Lower lobe of right lung (tissue), 2 donors: ENCODE data around the gene ARID3A. TPM values are rescaled to one million over a fixed set of nuclear protein-coding genes. Genes with fewer than 3 reads are reported as not detected.

Experiments used
- ATAC-seq, 2 donors: fragments of 200-7000 bp; cut with Tn5 transposase; one replicate each; pipeline ENCODE4 v1.9.1; 2020 to 2022; ENCODE audit warnings: mild to moderate bottlenecking in 2 of 2, moderate library complexity in 2 of 2
- DNase-seq: peaks from one replicate; pipeline ENCODE4 v3.0.0-alpha.2; 2020
- H3K27ac ChIP-seq: fragments of 200-600 bp; one replicate; pipeline ENCODE4 v1.8.0; 2022
- H3K27me3 ChIP-seq: fragments of 200-600 bp; one replicate; pipeline ENCODE4 v1.8.0; 2022; ENCODE audit warnings: low read depth
- H3K36me3 ChIP-seq: fragments of 200-600 bp; one replicate; pipeline ENCODE4 v1.8.0; 2022; ENCODE audit warnings: mild to moderate bottlenecking
- H3K4me1 ChIP-seq: fragments of 200-600 bp; one replicate; pipeline ENCODE4 v1.8.0; 2022
- H3K4me3 ChIP-seq: fragments of 200-600 bp; one replicate; pipeline ENCODE4 v1.8.0; 2022; ENCODE audit warnings: mild to moderate bottlenecking
- H3K9me3 ChIP-seq: fragments of 200-600 bp; one replicate; pipeline ENCODE4 v1.8.0; 2022
- CTCF ChIP-seq: fragments of 200-600 bp; IDR thresholded peaks from one replicate; pipeline ENCODE4 v1.8.0; 2022; ENCODE audit warnings: antibody characterized with exemption, mild to moderate bottlenecking
- intact Hi-C: fragments of 100-400 bp; cut with DNase I; formaldehyde crosslinking; loops from one replicate; pipeline ENCODE4 v1.11.0; 2022
- total RNA-seq: library from RNA; stranded (reverse); fragmentation: NEBNext Ultra II Directional; extraction: Animal tissue kit (Norgen Biotek cat#: 25700); gene quantifications from one replicate; pipeline ENCODE4 v1.2.1, GENCODE V29; 2021
- donor health status: DM: no; HTN: yes; CAD: no; lungs with severe emphysema.

ARID3A gene
- total RNA-seq, 1 donor from 2014 or later: 16.9 TPM

GRCh38 chr19:1001538-1002166 is 75.8 kb downstream of the ARID3A start:
- Histone ChIP-seq H3K27me3 (peaks cover 63% of the 10 kb centered on the region), H3K9me3 (no peaks in the 10 kb centered on the region), H3K4me3 (no peak overlapping the region), H3K27ac (no peak overlapping the region), H3K36me3 (no peaks in the 10 kb centered on the region), H3K4me1 (peaks cover 14% of the 10 kb centered on the region)
- intact Hi-C loops: no loop called here
- TF ChIP-seq CTCF: peak; percentile 95
- ATAC-seq (peak; percentile 79), DNase-seq (peak; percentile 83)

- peaks cover 53% of the 10 kb centered on the region for H3K27me3 ChIP-seq
Measured at GRCh38 chr19:1002600-1002999, 76.8 kb downstream of the ARID3A start.

GRCh38 chr19:1003283-1003682 is 77.4 kb downstream of the ARID3A start:
- ATAC-seq: no peak
- intact Hi-C loops: no loop called here
- Histone ChIP-seq H3K4me3 (no peak overlapping the region), H3K4me1 (peaks cover 14% of the 10 kb centered on the region), H3K9me3 (no peaks in the 10 kb centered on the region), H3K36me3 (no peaks in the 10 kb centered on the region), H3K27ac (no peak overlapping the region), H3K27me3 (peaks cover 46% of the 10 kb centered on the region)
- DNase-seq: no peak
- no peak for TF ChIP-seq CTCF

More at GRCh38 chr19:1002600-1002999, 76.8 kb downstream of the ARID3A start:
- DNase-seq (no peak), ATAC-seq (no peak)
- Histone ChIP-seq H3K27ac (no peak overlapping the region), H3K4me3 (no peak overlapping the region), H3K4me1 (peaks cover 14% of the 10 kb centered on the region), H3K36me3 (no peaks in the 10 kb centered on the region), H3K9me3 (no peaks in the 10 kb centered on the region)
- no peak for TF ChIP-seq CTCF
- intact Hi-C loops: no loop called here

GRCh38 chr19:1004204-1004802 is 78.5 kb downstream of the ARID3A start:
- ATAC-seq: no peak

More at GRCh38 chr19:1004204-1004802, 78.5 kb downstream of the ARID3A start:
- H3K4me1 ChIP-seq: peaks cover 14% of the 10 kb centered on the region
- TF ChIP-seq CTCF: no peak
- no peak for DNase-seq
- intact Hi-C loops: no loop called here
- no peak overlapping the region for H3K27ac ChIP-seq
- H3K9me3 ChIP-seq: no peaks in the 10 kb centered on the region
- H3K27me3 ChIP-seq: peaks cover 38% of the 10 kb centered on the region
- no peaks in the 10 kb centered on the region for H3K36me3 ChIP-seq
- H3K4me3 ChIP-seq: no peak overlapping the region
